ENCODE measurements around the gene PRKCB.

PRKCB gene

GRCh38 chr16:23826528-23827045 is 9.2 kb upstream of the PRKCB start:
- TF ChIP-seq CTCF (IDR thresholded peaks at IDR 0.05) = no peak
- H3K27ac ChIP-seq = no peak overlapping the region

GRCh38 chr16:23827057-23827456 is 8.7 kb upstream of the PRKCB start:
- DNase-seq (ENCODE audit: low spot score) = no peak
- TF ChIP-seq CTCF (IDR thresholded peaks at IDR 0.05) = no peak
- Histone ChIP-seq H3K27ac (no peak overlapping the region), H3K4me3 (no peak overlapping the region)

More at GRCh38 chr16:23826528-23827045, 9.2 kb upstream of the PRKCB start:
- no peak for DNase-seq (ENCODE audit: low spot score)
- no peak overlapping the region for H3K4me3 ChIP-seq

GRCh38 chr16:23829454-23829853 is 6.3 kb upstream of the PRKCB start:
- H3K27ac ChIP-seq = no peak overlapping the region
- no peak overlapping the region for H3K4me3 ChIP-seq
- DNase-seq (ENCODE audit: low spot score) = no peak
- no peak for TF ChIP-seq CTCF (IDR thresholded peaks at IDR 0.05)

GRCh38 chr16:23830276-23830675 is 5.5 kb upstream of the PRKCB start:
- DNase-seq (ENCODE audit: low spot score) = no peak
- H3K4me3 ChIP-seq = no peak overlapping the region
- TF ChIP-seq CTCF (IDR thresholded peaks at IDR 0.05) = no peak
- H3K27ac ChIP-seq = no peak overlapping the region

GRCh38 chr16:23832882-23833281 is 2.9 kb upstream of the PRKCB start:
- no peak for DNase-seq (ENCODE audit: low spot score)
- TF ChIP-seq CTCF (IDR thresholded peaks at IDR 0.05) = no peak
- no peak overlapping the region for H3K27ac ChIP-seq
- H3K4me3 ChIP-seq = no peak overlapping the region

GRCh38 chr16:23833504-23833903 is 2.3 kb upstream of the PRKCB start:
- H3K4me3 ChIP-seq = no peak overlapping the region
- DNase-seq (ENCODE audit: low spot score) = no peak

More at GRCh38 chr16:23833504-23833903, 2.3 kb upstream of the PRKCB start:
- TF ChIP-seq CTCF (IDR thresholded peaks at IDR 0.05) = no peak
- no peak overlapping the region for H3K27ac ChIP-seq
